ENCODE results near the gene GATM. TPM values are rescaled to one million over a fixed set of nuclear protein-coding genes. Genes with fewer than 3 reads are reported as not detected.

Gene GATM
- total and polyA plus RNA-seq, 2 of the 4 experiments (the other 2 are of a cell fraction) = 0.10 to 0.18 TPM

- H3K23ac ChIP-seq (ENCODE audit: low read depth, low read length) = no peak overlapping the region
- POLR2A ChIA-PET (ENCODE audit: unreplicated experiment) = no interaction called here
- no peak overlapping the region for H3K14ac ChIP-seq (replicated peaks; ENCODE audit: low read depth, low read length)
- no peak overlapping the region for H4K91ac ChIP-seq (ENCODE audit: insufficient read depth, low read depth, low read length)
- no peak overlapping the region for H2BK120ac ChIP-seq (ENCODE audit: low read depth, low read length)
- no peaks in the 10 kb centered on the region; the same call in 1 of the 2 replicates for H3K27me3 ChIP-seq (ENCODE audit: control insufficient read depth, insufficient read depth, low read length)
- no peak overlapping the region for H2BK5ac ChIP-seq (ENCODE audit: low read depth, low read length, poor library complexity, severe bottlenecking)
- no peaks in the 10 kb centered on the region for H3K9me3 ChIP-seq (ENCODE audit: control insufficient read depth, insufficient read depth, low read length)
- no peak for ATAC-seq (ENCODE audit: low read depth)
- no peaks in the 10 kb centered on the region for H3K4me1 ChIP-seq (ENCODE audit: control insufficient read depth, insufficient read depth, low read length)
- intact Hi-C loops (cut with micrococcal nuclease) = no loop called here
- TF ChIP-seq RAD21 (IDR thresholded peaks at IDR 0.05; ENCODE audit: low read length) (no peak), CEBPB (IDR thresholded peaks at IDR 0.05; ENCODE audit: low read depth, low read length) (no peak), NFE2L2 (IDR thresholded peaks at IDR 0.05; ENCODE audit: low read depth, low read length) (no peak), FOS (IDR thresholded peaks at IDR 0.05; ENCODE audit: low read depth, low read length) (no peak), SMC3 (IDR thresholded peaks at IDR 0.05; ENCODE audit: low read depth, low read length) (no peak), RFX5 (IDR thresholded peaks at IDR 0.05; ENCODE audit: low read depth, low read length) (no peak), POLR2A (IDR thresholded peaks at IDR 0.05; ENCODE audit: low read depth, low read length) (no peak), CHD1 (IDR thresholded peaks at IDR 0.05; ENCODE audit: low read depth, low read length) (no peak), CTCF (conservative IDR thresholded peaks at IDR 0.05; ENCODE audit: low read depth, low read length) (no peak), ELK1 (IDR thresholded peaks at IDR 0.05; ENCODE audit: borderline replicate concordance, low read depth, low read length) (no peak), USF2 (IDR thresholded peaks at IDR 0.05; ENCODE audit: low read depth, low read length) (no peak)
- H3K36me3 ChIP-seq (ENCODE audit: control insufficient read depth, insufficient read depth, low read length) = no peaks in the 10 kb centered on the region
- no peak overlapping the region for H2AK5ac ChIP-seq (ENCODE audit: low read depth, low read length)
- no peak overlapping the region for H2AFZ ChIP-seq (replicated peaks; ENCODE audit: low read length, poor library complexity)
- H2AK9ac ChIP-seq (replicated peaks; ENCODE audit: low read depth, low read length, poor library complexity) = no peak overlapping the region
- dilution Hi-C loops (cut with HindIII; ENCODE audit: low sequenced_read_pairs, unreplicated experiment) = no loop called here
- no peak overlapping the region for H4K8ac ChIP-seq (ENCODE audit: low read depth in 2 of 2, low read length in 2 of 2)
- H3K27ac ChIP-seq (ENCODE audit: insufficient read depth, low read length) = no peak overlapping the region
- no peaks in the 10 kb centered on the region for H4K20me1 ChIP-seq (ENCODE audit: insufficient read depth, low read length)
- CTCF ChIA-PET = no interaction called here
- H3K4me2 ChIP-seq (ENCODE audit: low read depth, low read length) = no peak overlapping the region
- no peaks in the 10 kb centered on the region for H3K9me1 ChIP-seq (ENCODE audit: insufficient read depth, low read length)
- H3K4ac ChIP-seq (ENCODE audit: low read depth, low read length) = no peak overlapping the region
- no peak overlapping the region for H3K9ac ChIP-seq (ENCODE audit: low read depth, low read length)
- H2BK20ac ChIP-seq (ENCODE audit: low read depth, low read length) = no peak overlapping the region
- no peak for DNase-seq
- no TSS peak for BruUV-seq (replicated peaks)
- H3K18ac ChIP-seq (ENCODE audit: low read depth, low read length) = no peak overlapping the region
- H3K56ac ChIP-seq (ENCODE audit: extremely low read depth, insufficient read depth, low read length) = no peak overlapping the region
- H3K79me1 ChIP-seq (ENCODE audit: low read depth in 1 of 2, low read length in 2 of 2) = no peaks in the 10 kb centered on the region
- in situ Hi-C loops (cut with MboI; ENCODE audit: low sequenced_read_pairs) = no loop called here
- H4K5ac ChIP-seq (ENCODE audit: low read depth, low read length) = no peak overlapping the region
- H3K4me3 ChIP-seq (ENCODE audit: insufficient read depth, low read depth, low read length) = no peak overlapping the region
- H2BK15ac ChIP-seq (ENCODE audit: low read depth, low read length) = no peak overlapping the region
These were observed 30.4 kb downstream of the GATM start for GRCh38 chr15:45347989-45348388.
